ENCODE results near the gene SRCIN1.

DNA sequence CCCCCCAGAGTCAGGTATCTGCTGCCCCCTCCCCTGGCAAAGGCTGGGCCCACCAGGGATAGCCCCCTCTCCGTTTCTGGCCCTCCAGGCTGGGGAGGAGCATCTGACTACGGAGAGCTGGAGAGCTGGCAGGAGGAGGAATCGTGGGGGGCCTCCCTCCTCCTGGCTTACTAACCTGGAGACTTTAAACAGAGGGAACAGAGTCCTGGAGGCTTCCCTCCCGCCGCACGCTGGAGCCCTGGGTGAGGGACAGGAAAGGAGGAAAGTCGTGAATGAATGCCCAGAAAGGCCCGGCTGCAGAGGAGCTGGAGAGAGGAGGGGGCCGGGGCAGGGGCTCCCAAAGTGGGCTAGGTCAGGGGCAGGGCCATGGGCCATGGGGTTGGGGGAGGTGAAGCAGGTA is 9.9 kb downstream of the SRCIN1 start:
- TF ChIP-seq CTCF (conservative IDR thresholded peaks at IDR 0.05 in 1 of 2, IDR thresholded peaks at IDR 0.05 in 1 of 2; ENCODE audit: extremely low read depth in 1 of 2, insufficient read depth in 1 of 2, low read depth in 1 of 2, low read length in 2 of 2) (no peak), EZH2 (IDR thresholded peaks at IDR 0.05; ENCODE audit: borderline replicate concordance, low read length) (no peak)

All from mammary epithelial cell (primary cell).